Colon (tissue), 2 donors: ENCODE measurements around the gene CALML3.

Source experiments
- FAIRE-seq: peaks from 2 replicates; lab custom pipeline; 2012; peaks lifted over from hg19 to GRCh38; lab: Jason Lieb, UNC
- donor health status: control.
- donor health status: control.

CALML3 gene

GRCh38 chr10:5543623-5544022, 18.9 kb downstream of the CALML3 start:
- FAIRE-seq = no peak

GRCh38 chr10:5544216-5544805, 19.6 kb downstream of the CALML3 start:
- FAIRE-seq = no peak

GRCh38 chr10:5545011-5545410, 20.2 kb downstream of the CALML3 start:
- no peak for FAIRE-seq

GRCh38 chr10:5545426-5545777, 20.6 kb downstream of the CALML3 start:
- no peak for FAIRE-seq

- FAIRE-seq = no peak
These were observed 21.3 kb downstream of the CALML3 start for GRCh38 chr10:5545778-5546710.

GRCh38 chr10:5546891-5547680, 22.3 kb downstream of the CALML3 start:
- FAIRE-seq = no peak

GRCh38 chr10:5547681-5547930, 22.8 kb downstream of the CALML3 start:
- no peak for FAIRE-seq

GRCh38 chr10:5547931-5548660, 23.3 kb downstream of the CALML3 start:
- no peak for FAIRE-seq

- no peak for FAIRE-seq
These were observed 24.9 kb downstream of the CALML3 start for GRCh38 chr10:5549462-5550249.

- FAIRE-seq = no peak
These were observed 25.4 kb downstream of the CALML3 start for GRCh38 chr10:5550250-5550545.

- no peak for FAIRE-seq
These were observed 26.1 kb downstream of the CALML3 start for GRCh38 chr10:5550621-5551530.

GRCh38 chr10:5551531-5552375, 27.0 kb downstream of the CALML3 start:
- FAIRE-seq = no peak

- no peak for FAIRE-seq
These were observed 27.9 kb downstream of the CALML3 start for GRCh38 chr10:5552376-5553321.

GRCh38 chr10:5553400-5554170, 28.8 kb downstream of the CALML3 start:
- no peak for FAIRE-seq

- no peak for FAIRE-seq
These were observed 30.3 kb downstream of the CALML3 start for GRCh38 chr10:5555021-5555510.

- no peak for FAIRE-seq
These were observed 31.1 kb downstream of the CALML3 start for GRCh38 chr10:5555881-5556280.

- no peak for FAIRE-seq
These were observed 31.8 kb downstream of the CALML3 start for GRCh38 chr10:5556576-5556975.
